Central memory CD4-positive, alpha-beta T cell (primary cell): ENCODE data around the gene HSPB9.

Experiments
- DNase-seq: peaks from one replicate; pipeline ENCODE4 v3.0.0; 2022

HSPB9 gene

GRCh38 chr17:42101513-42102292, 20.9 kb upstream of the HSPB9 start:
- DNase-seq = peak; percentile 35

DNA sequence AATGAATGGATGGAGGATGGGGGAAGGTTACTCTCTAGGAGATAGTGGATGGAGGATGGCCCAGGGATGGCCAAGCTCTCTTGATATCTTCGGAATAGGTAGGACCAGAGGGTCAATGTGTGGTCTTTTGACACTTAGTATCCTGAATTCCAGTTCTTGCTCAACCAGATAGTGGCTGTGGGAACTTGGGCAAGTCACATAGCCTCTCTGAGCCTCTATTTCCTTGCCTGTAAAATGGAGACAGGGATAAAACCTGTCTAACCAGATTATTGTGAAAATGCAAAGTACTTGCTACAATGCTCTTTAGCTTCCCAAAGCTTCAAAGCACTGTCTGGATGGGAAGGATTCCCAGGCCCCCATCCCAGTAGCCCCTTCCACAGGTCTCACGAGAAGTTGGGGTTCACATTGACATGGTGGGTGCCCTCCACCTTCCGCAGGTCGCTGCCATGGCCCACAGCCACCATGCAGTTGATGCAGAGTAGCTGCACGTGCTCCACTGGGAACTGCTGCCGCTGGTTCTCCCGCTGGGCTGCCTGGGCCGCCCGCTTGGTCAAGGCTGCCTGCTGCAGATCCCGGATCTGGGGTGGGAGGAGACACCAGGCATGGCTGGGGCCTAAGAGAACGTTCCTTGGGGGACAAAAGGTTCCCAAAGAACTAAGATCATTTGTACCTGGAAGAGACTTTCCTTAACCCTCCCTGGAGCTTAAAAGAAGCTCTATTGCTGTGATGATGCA, 19.2 kb upstream of the HSPB9 start:
- no peak for DNase-seq

GRCh38 chr17:42104264-42104663, 18.3 kb upstream of the HSPB9 start:
- DNase-seq = no peak

- no peak for DNase-seq
Measured at GRCh38 chr17:42106009-42106408, 16.6 kb upstream of the HSPB9 start.

DNA sequence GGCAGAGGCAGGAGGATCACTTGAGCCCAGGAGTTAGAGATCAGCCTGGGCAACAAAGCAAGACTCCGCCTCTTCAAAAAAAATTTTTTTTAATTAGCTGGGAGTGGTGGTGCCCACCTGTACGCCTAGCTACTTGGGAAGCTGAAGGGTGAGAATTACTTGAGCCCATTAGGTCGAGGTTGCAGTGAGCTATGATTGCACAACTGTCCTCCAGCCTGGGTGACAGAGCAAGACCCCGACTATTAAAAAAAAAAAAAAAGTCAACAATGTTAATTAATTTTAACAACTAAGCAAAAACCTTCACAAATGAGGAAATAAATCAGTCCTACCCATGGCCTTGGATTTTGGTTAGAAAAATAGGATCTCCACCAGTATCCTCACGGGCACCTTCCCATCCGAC, 15.5 kb upstream of the HSPB9 start:
- no peak for DNase-seq

DNA sequence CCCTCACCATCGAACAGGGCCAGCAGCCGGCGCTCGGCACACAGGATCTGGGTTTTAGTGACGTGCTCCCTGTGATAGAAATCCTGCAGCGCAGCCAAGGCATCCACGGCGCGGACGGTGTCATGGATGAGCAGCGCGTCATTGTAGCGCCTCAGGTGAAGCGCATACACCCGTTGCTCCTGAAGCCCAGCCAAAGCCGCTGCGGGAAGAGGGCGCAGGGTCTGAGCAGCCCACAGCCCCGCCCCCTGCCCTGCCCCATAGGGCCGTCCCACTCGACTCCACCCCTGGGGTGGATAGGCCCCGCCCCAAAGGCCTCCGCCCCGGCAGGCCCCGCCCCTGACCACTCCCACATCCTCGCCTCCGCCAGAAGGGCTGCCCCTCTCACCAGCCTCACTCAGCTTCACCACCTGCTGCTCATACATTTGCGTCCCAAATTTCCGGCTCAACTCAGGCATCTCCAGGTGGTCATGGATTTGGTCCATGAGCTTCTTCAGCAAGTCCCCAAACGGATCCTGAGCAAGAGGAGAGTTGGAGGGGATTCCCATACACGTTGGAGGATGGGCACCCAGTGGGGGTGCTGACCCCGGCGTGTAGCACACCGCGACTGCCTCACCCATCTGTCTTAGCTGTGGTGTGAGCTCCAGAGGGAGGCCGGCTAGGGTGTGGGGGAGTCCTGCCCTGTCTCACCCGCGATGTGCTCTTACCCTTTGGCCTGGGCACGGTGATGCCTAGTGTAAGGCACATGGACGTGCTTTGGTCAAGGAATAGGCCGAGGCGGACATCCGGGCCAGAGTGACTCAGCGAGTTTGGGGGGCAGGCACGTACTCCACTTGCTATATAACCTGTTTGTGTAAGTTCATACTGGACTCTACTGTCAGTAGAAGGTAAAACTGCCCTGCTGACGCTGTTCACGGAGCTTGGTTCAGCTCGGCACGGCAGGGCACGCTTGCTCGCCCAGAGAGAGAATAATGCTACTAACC, 14.7 kb upstream of the HSPB9 start:
- DNase-seq = peak; percentile 81

DNA sequence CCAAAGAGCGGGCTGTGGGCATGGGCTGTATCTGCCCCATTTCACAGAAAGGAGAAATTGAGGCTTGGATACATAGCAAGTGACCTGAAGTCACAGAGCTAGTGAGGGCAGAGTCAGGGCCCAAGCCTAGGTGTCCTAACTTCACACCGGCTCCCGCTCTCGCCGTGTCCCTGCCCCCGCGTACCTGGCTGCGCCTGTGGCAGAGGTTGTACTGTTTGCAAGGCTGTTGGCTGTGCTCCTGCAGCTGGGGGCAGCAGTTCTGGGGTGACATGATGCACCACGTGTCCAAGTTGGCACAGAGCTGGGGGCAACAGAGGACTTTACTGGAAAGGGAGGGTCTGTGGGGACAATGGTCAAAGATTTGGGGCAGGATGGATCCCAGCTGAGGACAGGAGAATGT, 13.5 kb upstream of the HSPB9 start:
- DNase-seq = no peak

DNA sequence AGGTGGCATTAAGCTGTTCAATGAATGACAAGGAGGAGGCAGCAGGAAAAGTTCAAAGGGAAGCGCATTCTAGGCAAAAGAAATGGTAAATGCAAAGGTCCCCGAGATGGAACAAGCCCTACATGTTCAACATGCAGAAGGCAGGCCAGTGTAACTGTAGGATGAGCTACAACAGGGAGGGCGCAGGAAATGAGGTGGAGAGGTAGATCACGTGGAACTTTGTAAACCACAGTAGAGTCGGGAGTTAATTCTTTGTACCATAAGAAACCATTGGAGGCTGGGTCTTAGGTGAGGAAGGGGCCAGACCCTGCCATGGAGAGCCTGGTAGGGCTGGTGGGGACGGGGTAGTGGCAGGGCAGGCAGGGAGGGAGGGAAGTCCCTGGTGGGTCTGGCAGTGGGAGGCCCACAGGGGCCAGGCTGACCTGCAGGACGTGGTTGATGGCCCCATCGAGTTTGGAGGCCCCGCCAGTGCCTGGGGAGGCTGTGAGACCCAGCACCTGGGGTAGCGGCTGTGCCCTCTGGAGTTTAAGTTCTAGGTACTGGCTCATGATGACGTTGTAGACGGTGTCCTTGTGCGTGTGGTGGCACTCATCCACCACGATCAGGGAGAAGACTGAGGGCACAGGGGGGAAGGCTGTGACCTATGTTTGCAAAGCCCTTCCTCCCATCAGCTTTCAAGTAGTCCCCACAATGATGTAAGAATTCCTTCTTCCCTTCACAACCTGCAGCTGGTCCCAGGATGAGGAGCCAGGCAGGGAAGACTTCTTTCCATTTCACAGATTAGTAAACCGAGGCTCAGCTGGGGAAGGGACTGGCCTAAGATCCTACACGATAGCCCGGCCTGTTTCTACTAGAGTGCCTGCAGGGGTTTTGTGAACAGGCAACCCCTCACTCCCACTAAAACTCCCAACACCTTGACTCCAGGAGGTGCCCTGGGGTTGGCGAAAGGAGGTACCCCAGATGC, 12.0 kb upstream of the HSPB9 start:
- no peak for DNase-seq

- no peak for DNase-seq
Measured at GRCh38 chr17:42111265-42111636, 11.4 kb upstream of the HSPB9 start.

DNA sequence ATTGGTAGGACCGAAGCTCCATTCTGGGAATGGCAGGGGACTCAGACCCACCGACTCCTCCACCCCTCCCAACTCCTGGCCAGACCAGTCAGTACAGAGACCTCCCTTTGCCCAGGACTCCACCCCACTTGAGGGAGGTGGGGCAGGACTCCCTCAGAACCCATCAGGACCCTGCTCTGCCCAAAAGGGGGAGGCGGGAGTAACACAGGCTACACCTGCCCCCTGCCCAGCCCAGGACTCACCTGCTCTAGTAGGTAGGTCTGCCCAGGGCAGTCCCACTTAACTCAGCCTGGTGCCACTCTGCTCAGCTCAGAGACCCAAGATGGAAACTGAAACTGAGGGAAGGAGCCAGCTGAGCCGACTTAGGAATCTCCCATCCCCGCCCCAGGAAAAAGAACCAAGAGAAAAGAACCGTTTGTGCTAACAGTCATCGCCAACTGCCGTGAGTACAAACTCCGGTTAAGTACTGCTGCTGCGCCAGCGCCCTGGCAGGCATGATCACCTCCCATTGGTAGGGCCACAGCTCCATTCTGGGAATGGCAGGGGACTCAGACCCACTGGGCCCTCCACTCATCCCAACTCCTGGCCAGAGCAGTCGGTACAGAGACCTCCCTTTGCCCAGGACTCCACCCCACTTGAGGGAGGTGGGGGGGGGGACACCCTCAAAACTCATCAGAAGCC, 10.6 kb upstream of the HSPB9 start:
- no peak for DNase-seq

DNA sequence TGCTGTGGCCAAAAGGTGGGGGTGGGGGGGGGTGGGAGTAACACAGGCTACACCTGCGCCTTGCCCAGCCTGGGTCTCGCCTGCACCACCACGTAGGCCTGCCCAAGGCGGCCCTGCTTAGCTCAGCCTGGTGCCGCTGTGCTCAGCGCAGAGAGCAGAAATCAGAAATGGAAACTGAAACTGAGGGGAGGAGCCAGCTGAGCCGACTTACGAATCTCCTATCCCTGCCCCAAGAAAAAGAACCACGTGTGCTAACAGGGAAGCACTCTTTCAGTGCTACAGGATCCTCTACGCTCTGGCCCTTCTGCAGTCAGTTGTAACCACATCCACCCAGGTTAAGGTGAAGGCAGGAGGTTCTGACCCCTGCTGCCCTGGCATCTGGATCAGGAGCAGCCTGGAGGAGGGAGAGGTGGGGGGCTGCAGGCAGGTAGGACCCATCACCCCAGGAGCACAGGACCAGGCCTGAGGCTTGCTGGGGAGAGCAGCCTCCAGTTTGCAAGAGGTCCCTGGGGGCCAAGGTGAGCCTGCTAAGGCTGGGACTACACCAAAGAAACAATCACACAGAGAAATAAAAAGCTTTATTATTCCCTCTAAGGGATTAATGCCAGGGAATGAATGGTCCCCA, 9.9 kb upstream of the HSPB9 start, which contains the start of gene DHX58:
DHX58 (minus strand) TSS at position 163 of the 625 bp plus-strand sequence. CDS start 822 bp downstream, outside the sequence.
- DNase-seq = peak; percentile 79

DNA sequence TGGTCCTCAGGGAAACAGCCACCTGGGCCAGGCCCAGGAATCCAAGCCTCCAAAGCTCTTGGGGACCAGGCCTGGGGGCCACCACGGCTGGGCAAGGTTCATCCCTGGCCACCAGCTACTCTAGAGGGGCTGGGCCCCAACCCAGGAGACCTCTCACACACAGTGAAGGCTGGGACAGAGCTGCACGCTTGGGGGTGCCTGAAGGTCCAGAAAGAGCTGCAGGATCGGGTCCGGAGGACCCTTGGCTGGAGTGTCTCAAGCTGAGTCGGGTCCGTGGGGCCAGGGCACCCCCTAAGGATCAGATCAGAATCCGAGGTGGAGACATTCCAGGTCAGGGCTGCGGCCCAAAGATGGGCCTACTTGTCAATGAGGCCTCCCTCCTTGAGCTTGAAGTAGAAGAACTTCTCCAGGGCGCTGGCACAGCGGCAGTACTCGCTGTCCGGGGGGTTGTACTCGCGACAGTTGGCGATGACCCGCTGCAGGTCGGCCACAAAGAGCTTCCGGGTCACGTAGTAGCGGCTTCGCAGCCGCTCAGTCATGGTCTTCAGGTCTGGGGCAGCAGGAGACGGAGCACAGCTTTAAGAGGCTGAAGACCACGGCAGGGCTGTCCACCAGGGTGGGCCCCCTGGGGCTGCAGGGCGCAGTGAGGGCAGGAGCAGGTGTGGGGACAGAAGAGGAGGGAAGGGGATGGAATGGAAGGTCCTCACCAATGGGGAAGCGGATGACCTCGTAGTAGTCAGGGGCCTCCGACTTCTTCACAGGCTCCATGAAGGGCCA, 9.1 kb upstream of the HSPB9 start:
- no peak for DNase-seq

DNA sequence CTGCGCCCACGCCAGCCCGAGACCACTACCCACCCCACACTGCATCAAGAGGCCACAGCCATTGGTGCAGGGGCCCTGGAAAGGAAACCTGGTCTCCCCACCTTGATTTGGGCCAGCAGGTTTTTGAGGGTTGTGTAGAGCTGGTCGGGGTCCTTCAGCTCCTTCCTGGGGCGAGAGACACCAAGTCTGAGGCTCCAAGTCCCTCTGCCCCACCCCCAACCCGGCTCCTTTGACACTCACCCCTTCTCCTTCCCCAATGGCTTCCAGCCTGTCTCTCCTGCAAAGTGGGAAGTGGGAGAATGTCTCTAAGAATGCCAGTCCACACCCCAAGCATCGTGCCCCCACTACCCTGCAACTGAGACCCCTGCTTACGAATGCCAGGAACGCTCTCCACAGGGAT, 8.5 kb upstream of the HSPB9 start:
- DNase-seq = no peak

GRCh38 chr17:42116705-42117396, 5.8 kb upstream of the HSPB9 start:
- peak; percentile 79 for DNase-seq

- DNase-seq = no peak
Measured at GRCh38 chr17:42117397-42118125, 5.0 kb upstream of the HSPB9 start.

GRCh38 chr17:42118126-42118510, 4.5 kb upstream of the HSPB9 start:
- DNase-seq = no peak

DNA sequence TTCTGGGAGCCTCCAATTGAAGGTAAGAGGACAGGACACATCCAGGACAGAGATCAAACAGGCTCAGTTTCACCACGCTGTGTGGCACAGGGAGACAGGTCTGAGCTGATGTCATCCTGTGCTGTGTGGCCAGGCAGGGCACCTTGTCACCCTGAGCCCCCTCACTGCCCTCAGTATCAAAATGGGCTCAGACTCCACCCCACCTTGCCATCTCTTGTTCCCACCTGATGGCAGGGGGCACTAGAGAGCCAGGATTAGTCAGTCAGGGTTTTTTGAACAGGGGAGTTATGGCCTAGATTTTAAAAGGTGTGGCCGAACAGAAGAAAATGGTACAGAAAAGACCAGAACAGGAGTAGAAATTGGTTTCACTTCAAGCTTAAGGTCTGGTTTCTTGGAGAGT, 4.1 kb upstream of the HSPB9 start:
- no peak for DNase-seq

DNA sequence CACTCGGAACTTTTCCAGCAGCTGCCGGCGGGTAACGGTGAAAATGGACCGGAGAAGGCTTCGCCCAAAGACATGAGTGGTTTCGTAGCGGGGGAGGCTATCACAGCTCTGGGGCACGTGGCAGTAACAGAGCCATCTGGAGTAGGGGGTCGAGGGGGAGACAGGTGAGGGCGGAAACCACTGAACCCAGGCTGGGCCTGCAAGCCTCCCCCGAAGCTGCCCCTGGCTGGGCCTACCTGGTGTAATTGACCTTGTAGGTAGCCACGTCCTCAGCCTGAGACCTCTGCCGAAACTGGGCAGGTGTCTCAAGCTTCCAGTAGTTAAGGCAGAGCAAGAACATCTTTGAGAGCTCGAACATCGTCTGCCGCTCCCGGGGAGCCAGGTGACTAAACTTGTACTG, 3.3 kb upstream of the HSPB9 start:
- no peak for DNase-seq
